HG03520 (cell line): Measurements from ENCODE around the gene COX14.
"Not testable (repeated sequence)": the region's sequence is repeated elsewhere in the genome, so short reads cannot be mapped to it uniquely, and the experiment has no call there.

Source experiments
- ATAC-seq: cut with Tn5 transposase; IDR thresholded peaks from one replicate; pipeline ENCODE4 v1.9.1; 2021; ENCODE audit warnings: mild to moderate bottlenecking, moderate library complexity; ENCODE audit not compliant: unreplicated experiment

The COX14 gene

DNA sequence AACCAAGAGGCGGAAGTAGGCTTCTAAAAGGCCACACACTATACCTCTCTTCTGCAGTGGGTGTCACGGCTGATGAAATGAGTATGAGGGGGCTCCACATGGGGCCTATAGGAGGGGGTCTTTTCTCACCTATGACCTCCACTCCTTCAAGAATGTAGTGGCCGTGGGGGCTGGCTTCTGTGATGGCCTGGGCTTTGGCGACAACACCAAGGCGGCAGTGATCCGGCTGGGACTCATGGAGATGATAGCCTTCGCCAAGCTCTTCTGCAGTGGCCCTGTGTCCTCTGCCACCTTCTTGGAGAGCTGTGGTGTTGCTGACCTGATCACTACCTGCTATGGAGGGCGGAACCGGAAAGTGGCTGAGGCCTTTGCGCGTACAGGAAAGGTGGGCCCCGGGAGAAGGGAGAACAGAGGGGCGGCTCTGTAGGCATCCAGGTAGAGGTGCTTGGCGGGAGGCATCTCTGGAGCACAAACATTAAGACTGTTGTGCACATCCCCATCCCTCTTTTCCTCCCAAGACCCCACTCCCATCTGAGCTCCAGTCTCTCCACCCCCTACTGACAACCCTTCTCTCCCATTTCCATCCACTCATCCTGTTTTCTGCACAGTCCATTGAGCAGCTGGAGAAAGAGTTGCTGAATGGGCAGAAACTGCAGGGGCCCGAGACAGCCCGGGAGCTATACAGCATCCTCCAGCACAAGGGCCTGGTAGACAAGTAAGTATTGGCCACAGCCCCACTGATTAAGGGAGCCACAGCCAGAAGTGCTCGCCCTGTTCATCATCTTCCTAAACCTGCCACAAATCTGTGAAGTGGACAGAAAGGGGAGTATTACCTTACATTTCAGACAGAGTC is 4.4 kb upstream of the COX14 start:
- ATAC-seq = no peak

- ATAC-seq = no peak
These were observed 2.7 kb upstream of the COX14 start for GRCh38 chr12:50109319-50109718.

DNA sequence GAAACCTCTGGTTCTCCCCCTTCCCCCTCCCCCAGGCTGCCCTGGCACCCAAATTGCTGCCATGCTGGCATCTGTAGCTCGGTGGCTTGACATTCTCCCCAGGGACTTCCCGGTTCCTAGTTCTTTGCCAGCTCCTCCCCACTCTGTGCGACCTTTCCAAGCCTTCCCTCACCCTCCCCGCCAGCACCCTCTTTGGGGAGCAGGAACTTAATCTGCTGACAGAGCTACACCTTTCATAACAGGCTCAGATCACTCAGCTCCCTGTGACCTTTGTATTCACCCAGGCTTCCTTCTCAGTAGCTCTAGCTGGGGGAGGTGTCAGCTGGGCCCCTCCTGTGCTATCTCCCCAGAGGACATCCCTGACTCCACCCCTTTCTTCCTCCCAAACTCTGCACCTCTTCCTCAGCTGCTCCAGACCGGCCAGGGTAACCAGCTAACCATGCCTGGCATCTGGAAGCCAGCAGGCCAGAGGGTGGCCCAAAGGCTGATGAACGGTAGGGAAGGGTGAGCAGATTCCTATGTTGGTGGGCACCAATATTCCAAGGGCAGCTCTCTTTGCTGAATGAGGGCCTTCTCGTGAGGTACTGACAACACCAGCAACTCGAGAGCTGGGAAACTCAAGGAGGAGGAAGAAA is 1.8 kb upstream of the COX14 start:
- ATAC-seq = no peak

DNA sequence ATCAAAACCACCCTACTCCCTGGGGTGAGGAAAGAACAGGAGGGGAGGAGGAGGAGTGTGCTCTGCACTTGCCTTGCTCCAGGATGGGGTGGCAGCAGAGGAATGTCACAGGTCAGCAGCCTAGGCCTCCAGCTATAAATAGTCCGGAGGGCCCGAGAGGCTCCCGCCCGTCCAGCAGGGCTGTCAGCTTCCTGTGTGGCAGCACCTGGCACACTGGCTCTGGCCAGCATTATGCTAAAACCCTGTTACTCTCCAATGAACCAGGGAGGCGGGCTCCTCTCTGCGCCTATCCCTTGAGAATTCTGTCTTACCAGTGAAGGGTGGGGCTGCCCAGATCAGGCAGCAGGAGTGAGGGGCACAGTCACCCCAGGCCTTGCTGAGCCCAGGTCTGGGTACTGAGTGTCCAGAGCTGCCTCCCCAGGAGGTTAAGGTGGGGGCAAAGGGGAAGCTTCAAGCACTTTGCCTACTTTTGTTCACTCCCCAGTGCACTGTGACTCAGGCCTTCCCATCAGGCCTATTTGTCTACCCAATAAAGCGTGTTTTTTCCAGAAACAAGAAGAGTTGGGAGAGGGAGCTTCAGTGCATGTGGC is 1.2 kb upstream of the COX14 start:
- ATAC-seq = no peak

GRCh38 chr12:50111395-50111692 is 692 bp upstream of the COX14 start:
- ATAC-seq = peak; percentile 5

DNA sequence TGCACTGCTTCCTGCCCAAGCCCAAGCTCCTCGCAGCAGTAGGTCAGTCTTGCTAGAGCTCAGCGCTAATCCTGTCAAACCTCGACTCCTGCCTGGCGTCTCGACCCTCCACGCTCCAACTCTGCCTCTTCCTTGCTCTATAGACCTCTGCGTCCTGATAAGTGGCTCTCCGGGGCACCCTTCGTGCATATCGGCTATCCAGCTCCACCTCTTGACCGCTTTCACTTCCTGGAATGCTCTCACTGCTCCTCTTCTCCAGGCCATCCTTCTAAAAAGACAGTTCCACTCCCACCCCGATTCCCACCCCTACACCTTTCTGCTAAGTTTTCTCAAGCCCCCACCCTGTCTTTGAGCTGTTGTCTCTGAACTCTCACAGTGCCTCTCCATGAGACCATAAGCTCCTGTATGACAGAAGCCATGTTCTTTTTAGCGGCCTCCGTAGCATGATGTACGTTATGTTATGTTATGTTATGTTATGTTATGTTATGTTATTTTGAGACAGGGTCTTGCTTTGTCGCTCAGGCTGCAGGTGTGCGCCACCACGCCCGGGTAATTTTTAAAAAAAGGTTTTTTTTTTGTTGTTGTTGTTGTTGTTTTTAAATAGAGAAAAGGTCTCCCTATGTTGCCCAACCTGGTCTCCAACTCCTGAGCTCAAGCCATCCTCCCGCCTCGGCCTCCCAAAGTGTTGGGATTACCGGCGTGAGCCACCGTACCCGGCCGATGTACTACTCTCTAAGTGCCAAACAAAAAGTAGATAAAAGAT is 601 bp downstream of the COX14 start:
- no peak for ATAC-seq

- no peak for ATAC-seq
These were observed 5.1 kb downstream of the COX14 start for GRCh38 chr12:50117057-50117622.

GRCh38 chr12:50119387-50119786 is 7.4 kb downstream of the COX14 start:
- no peak for ATAC-seq

- ATAC-seq = no peak
These were observed 8.5 kb downstream of the COX14 start for GRCh38 chr12:50120521-50120920.

DNA sequence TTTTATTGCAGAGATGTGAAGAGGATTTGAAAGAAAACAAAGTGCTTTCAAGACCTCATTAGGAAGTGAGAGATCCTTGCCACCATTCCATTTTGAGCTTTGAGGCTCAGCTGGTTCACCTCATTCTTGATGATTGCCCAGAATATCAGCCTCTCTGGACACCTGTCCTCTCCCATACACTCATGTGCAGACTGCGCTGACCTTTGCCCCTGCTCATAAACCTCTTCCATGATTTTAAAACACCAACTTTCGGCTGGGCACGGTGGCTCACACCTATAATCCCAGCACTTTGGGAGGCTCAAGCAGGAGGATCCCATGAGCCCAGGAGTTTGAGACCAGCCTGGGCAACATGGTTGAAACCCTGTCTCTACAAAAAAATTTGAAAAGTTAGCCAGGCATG is 8.9 kb downstream of the COX14 start:
- no peak for ATAC-seq

DNA sequence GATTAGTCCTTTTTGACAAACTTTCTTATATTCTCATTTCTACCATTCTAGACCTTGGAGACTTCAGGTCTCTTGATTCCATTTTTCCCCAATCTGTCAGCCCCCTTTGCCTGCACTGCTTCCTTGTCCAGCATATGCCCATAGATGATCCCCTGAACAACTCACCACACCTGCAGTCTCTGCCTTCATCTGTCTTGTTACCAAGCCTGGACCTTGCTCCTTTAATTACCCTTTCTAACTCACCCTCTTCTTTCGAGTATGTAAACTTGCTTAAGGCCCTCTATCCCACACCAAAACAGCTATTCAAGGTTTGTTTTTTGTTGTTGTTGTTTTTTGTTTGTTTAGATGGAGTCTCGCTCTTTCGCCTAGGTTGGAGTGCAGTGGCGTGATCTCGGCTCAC is 9.6 kb downstream of the COX14 start:
- ATAC-seq = no peak

- no peak for ATAC-seq
These were observed 11.2 kb downstream of the COX14 start for GRCh38 chr12:50123203-50123602.

- ATAC-seq = no peak
These were observed 15.5 kb downstream of the COX14 start for GRCh38 chr12:50127546-50127945.

GRCh38 chr12:50129290-50129689 is 17.3 kb downstream of the COX14 start:
- ATAC-seq = no peak

GRCh38 chr12:50132505-50133135 is 20.6 kb downstream of the COX14 start:
- no peak for ATAC-seq

GRCh38 chr12:50142993-50143392 is 31.0 kb downstream of the COX14 start:
- ATAC-seq = no peak

GRCh38 chr12:50145439-50145838 is 33.4 kb downstream of the COX14 start:
- ATAC-seq = no peak

GRCh38 chr12:50147281-50147680 is 35.2 kb downstream of the COX14 start:
- ATAC-seq = no peak

- not testable (repeated sequence) for ATAC-seq
These were observed 36.0 kb downstream of the COX14 start for GRCh38 chr12:50148011-50148410.

DNA sequence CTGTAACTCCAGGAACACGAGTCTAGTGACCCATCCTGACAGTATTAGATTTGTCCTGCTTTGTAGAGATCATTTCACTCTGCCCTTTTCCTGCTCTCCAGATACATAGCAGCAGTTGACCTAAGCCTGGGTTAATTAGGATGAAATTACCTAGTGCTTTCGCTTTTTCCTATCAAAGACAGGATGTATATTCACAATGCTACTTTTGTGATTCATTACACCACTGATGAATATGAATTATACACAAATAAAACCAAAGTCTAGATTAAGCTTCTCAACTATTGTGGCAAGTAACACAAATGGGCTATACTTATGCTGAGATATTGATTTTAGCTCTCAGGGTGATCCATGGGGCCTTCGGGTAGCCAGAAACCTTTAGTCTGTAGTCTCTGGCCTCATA is 37.3 kb downstream of the COX14 start:
- no peak for ATAC-seq
